Gastrocnemius medialis (tissue), 4 donors: Measurements from ENCODE around the gene LMBR1. TPM values are rescaled to one million over a fixed set of nuclear protein-coding genes. Genes with fewer than 3 reads are reported as not detected.
"Not testable (repeated sequence)": the region's sequence is repeated elsewhere in the genome, so short reads cannot be mapped to it uniquely, and the experiment has no call there.

ENCODE experiments used
- ATAC-seq, 2 donors: fragments of 150-250 bp; one replicate each; pipeline ENCODE4 v1.9.1; 2016
- DNase-seq, 2 donors: peaks; one replicate each; pipeline ENCODE4 v3.0.0-alpha.2; 2019
- H3K27ac ChIP-seq, 4 donors: fragments of 200-600 bp; sonication (generic); 1 replicate in 1 of 4; 2 replicates in 3 of 4; pipeline ENCODE4 v1.5.1; 2016 to 2018; ENCODE audit warnings: mild to moderate bottlenecking in 2 of 4, moderate library complexity in 1 of 4
- H3K27me3 ChIP-seq, 3 donors: fragments of 200-600 bp; sonication (generic) in 2 of 3; 1 replicate in 1 of 3; 2 replicates in 2 of 3; pipeline versions ENCODE4 v1.5.1 to v1.6.0; 2016 to 2019; ENCODE audit warnings: mild to moderate bottlenecking in 1 of 3, moderate library complexity in 1 of 3
- H3K36me3 ChIP-seq, 2 donors: fragments of 200-600 bp; sonication (generic) in 1 of 2; one replicate each; pipeline ENCODE4 v1.5.1; 2017 to 2018
- H3K4me1 ChIP-seq, 2 donors: fragments of 200-600 bp; sonication (generic) in 1 of 2; one replicate each; pipeline ENCODE4 v1.5.1; 2016 to 2017; ENCODE audit warnings: mild to moderate bottlenecking in 2 of 2
- H3K4me3 ChIP-seq, 4 donors: fragments of 200-600 bp; sonication (generic) in 3 of 4; 1 replicate in 1 of 4; 2 replicates in 3 of 4; pipeline ENCODE4 v1.5.1; 2016 to 2019; ENCODE audit warnings: mild to moderate bottlenecking in 2 of 4
- H3K9me3 ChIP-seq, 3 donors: fragments of 200-600 bp; sonication (generic) in 2 of 3; 1 replicate in 1 of 3; 2 replicates in 2 of 3; pipeline ENCODE4 v1.5.1; 2016 to 2019
- POLR2A ChIP-seq, 2 donors: fragments of 450-650 bp; IDR thresholded peaks; one replicate each; pipeline ENCODE4 v1.6.1; 2017; ENCODE audit warnings: antibody characterized with exemption in 2 of 2, mild to moderate bottlenecking in 2 of 2, moderate library complexity in 2 of 2
- in situ Hi-C, 4 donors: fragments of 200-750 bp; cut with MboI; loops; one replicate each; pipeline versions ENCODE4 v1.15.0 to v1.8.0; 2017; ENCODE audit warnings: low sequenced_read_pairs in 4 of 4
- intact Hi-C: fragments of 100-400 bp; cut with DNase I; formaldehyde crosslinking; loops from one replicate; pipeline ENCODE4 v1.15.1; 2023; ENCODE audit warnings: low total_unique reads
- total RNA-seq, 4 donors: library from RNA; depleted of rRNA; stranded (reverse); fragments of >200 nt; gene quantifications; one replicate each; pipeline versions ENCODE4 v1.1.0 to v1.2.3, GENCODE V29; 2016
- TF ChIP-seq, protein P1 (sequence below), 5 experiments: fragments of 450-650 bp in 3 of 5; fragments of 200-600 bp in 2 of 5; sonication (generic) in 2 of 5; IDR thresholded peaks in 4 of 5; conservative IDR thresholded peaks in 1 of 5; 1 replicate in 4 of 5; 2 replicates in 1 of 5; pipeline ENCODE4 v1.5.1; 2016 to 2019; ENCODE audit warnings: antibody characterized with exemption in 5 of 5, mild to moderate bottlenecking in 3 of 5, moderate library complexity in 3 of 5

LMBR1 gene
- total RNA-seq, 4 donors from 2014 or later: 27.9 to 87.0 (median 35.3) TPM

GRCh38 chr7:156906200-156906649 lies 13.2 kb upstream of the LMBR1 start:
- peaks cover 8 to 15% of the 10 kb centered on the region in 2 donors for H3K4me1 ChIP-seq
- intact Hi-C loops (no loop called here), in situ Hi-C loops (no loop called here)
- no peaks in the 10 kb centered on the region for H3K36me3 ChIP-seq
- DNase-seq: no peak
- H3K9me3 ChIP-seq: no peaks in the 10 kb centered on the region
- no peak overlapping the region for H3K4me3 ChIP-seq
- H3K27me3 ChIP-seq: peaks cover 0 to 3% (median 0%) of the 10 kb centered on the region in 3 donors
- TF ChIP-seq POLR2A (IDR thresholded peaks at IDR 0.05): no peak
- TF ChIP-seq, protein P1, sequence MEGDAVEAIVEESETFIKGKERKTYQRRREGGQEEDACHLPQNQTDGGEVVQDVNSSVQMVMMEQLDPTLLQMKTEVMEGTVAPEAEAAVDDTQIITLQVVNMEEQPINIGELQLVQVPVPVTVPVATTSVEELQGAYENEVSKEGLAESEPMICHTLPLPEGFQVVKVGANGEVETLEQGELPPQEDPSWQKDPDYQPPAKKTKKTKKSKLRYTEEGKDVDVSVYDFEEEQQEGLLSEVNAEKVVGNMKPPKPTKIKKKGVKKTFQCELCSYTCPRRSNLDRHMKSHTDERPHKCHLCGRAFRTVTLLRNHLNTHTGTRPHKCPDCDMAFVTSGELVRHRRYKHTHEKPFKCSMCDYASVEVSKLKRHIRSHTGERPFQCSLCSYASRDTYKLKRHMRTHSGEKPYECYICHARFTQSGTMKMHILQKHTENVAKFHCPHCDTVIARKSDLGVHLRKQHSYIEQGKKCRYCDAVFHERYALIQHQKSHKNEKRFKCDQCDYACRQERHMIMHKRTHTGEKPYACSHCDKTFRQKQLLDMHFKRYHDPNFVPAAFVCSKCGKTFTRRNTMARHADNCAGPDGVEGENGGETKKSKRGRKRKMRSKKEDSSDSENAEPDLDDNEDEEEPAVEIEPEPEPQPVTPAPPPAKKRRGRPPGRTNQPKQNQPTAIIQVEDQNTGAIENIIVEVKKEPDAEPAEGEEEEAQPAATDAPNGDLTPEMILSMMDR (IDR thresholded peaks at IDR 0.05 in 4 of 5, conservative IDR thresholded peaks at IDR 0.05 in 1 of 5): no peak
- no peak for ATAC-seq
- H3K27ac ChIP-seq: no peak overlapping the region

DNA sequence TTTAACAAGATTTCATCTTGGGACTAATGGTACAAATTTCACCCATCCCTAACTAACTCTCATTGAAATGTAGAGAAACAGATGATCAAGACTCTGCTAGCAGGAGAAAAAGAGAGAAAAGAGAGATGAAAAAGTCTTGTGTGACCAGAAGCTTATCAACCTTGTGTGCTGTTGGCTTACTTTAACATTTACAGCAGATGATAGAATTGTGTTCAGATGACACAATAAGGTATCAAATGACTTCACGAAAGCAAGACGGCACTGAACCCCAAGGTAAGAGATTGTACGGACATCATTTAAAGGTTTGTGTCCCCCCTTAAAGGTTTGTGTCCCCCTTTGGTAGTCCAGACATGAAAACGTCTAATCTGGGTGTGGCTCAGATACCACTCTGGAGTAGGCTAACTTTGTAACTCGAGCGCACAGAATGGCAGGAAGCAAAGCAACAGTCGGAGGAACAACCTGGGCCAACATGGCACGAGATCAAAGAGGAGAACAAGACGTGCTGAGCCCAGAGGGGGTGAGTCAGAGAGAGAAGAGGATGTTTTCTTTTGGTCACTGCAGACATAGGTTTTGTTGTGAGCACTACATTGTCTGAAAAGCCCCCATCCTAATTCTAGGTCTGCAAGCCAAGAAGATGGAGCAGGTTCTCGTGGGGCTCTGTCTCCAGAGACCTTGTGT lies 10.4 kb upstream of the LMBR1 start:
- in situ Hi-C loops: no loop called here
- Histone ChIP-seq H3K4me3 (no peak overlapping the region), H3K4me1 (peaks cover 8 to 15% of the 10 kb centered on the region in 2 donors), H3K9me3 (no peaks in the 10 kb centered on the region), H3K36me3 (no peaks in the 10 kb centered on the region), H3K27ac (peak overlapping the region; percentile 71 to 86 (median 78)), H3K27me3 (peaks cover 0 to 3% (median 0%) of the 10 kb centered on the region in 3 donors)
- ATAC-seq: peak; percentile 99
- TF ChIP-seq, protein P1 (IDR thresholded peaks at IDR 0.05 in 4 of 5, conservative IDR thresholded peaks at IDR 0.05 in 1 of 5): no peak
- TF ChIP-seq POLR2A (IDR thresholded peaks at IDR 0.05): peak; percentile 26 to 35
- intact Hi-C loops: no loop called here
- DNase-seq: peak; percentile 79 to 90

DNA sequence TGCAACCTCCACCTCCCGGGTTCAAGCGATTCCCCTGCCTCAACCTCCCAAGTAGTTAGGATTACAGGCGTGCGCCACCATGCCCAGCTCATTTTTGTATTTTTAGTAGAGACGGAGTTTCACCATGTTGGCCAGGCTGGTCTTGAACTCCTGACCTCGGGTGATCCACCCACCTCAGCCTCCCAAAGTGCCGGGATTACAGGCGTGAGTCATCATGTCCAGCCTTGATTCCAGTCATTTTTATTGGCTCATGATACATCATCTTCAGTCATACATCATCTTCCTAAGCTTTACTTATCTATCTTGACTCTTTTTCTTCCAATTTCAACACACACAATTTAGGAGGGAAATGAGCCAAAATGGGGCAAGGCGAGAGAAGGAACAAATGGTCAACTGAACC lies 7.1 kb upstream of the LMBR1 start:
- not testable (repeated sequence) for DNase-seq, ATAC-seq

GRCh38 chr7:156898938-156899337 lies 6.0 kb upstream of the LMBR1 start:
- Histone ChIP-seq H3K4me1 (peaks cover 13 to 37% of the 10 kb centered on the region in 2 donors), H3K36me3 (no peaks in the 10 kb centered on the region), H3K4me3 (no peak overlapping the region), H3K27me3 (peaks cover 0 to 3% (median 0%) of the 10 kb centered on the region in 3 donors), H3K27ac (no peak overlapping the region), H3K9me3 (no peaks in the 10 kb centered on the region)
- intact Hi-C loops: loop anchor here (10.0 kb wide), 1 partner anchor 254 kb away; the partner anchor contains the start of gene RNF32
- no peak for ATAC-seq
- in situ Hi-C loops: no loop called here
- no peak for DNase-seq
- no peak for TF ChIP-seq POLR2A (IDR thresholded peaks at IDR 0.05)
- TF ChIP-seq, protein P1 (IDR thresholded peaks at IDR 0.05 in 4 of 5, conservative IDR thresholded peaks at IDR 0.05 in 1 of 5): no peak

More for the DNA sequence above, 7.1 kb upstream of the LMBR1 start:
- H3K4me1 ChIP-seq: peaks cover 8 to 26% of the 10 kb centered on the region in 2 donors
- H3K27ac ChIP-seq, H3K27me3 ChIP-seq, in situ Hi-C loops, H3K9me3 ChIP-seq, intact Hi-C loops, H3K4me3 ChIP-seq, H3K36me3 ChIP-seq: not testable (repeated sequence)

- no peak overlapping the region for H3K27ac ChIP-seq
- H3K4me1 ChIP-seq: peaks cover 11 to 25% of the 10 kb centered on the region in 2 donors
- no peaks in the 10 kb centered on the region for H3K36me3 ChIP-seq
- no peak for TF ChIP-seq POLR2A (IDR thresholded peaks at IDR 0.05)
- TF ChIP-seq, protein P1 (IDR thresholded peaks at IDR 0.05 in 4 of 5, conservative IDR thresholded peaks at IDR 0.05 in 1 of 5): no peak
- no peak for DNase-seq
- in situ Hi-C loops: no loop called here
- peaks cover 0 to 3% (median 0%) of the 10 kb centered on the region in 3 donors for H3K27me3 ChIP-seq
- intact Hi-C loops: loop anchor here (10.0 kb wide), 1 partner anchor 253 kb away; the partner anchor contains the start of gene RNF32
- no peak for ATAC-seq
- no peak overlapping the region for H3K4me3 ChIP-seq
- H3K9me3 ChIP-seq: no peaks in the 10 kb centered on the region
Observed at GRCh38 chr7:156897673-156898072, 4.7 kb upstream of the LMBR1 start.
